ENCODE results near the gene TMEM208.

DNA sequence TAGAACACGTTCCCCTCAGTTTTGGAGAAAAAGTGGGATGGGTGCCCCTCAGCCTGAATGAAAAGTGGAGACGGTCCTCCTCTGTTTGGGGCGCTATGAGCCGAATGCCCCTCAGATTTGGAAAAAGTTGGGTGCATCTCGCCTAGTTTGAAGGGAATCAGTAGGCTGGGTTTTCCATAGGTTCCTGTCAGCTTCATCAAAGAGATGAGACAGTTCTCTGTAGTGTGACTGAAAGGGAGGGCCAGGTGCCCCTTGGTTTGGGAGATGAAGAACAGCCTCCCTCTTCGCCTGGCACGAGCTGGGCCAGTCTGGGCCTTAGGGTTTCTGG lies 21.1 kb downstream of the TMEM208 start:
- TF ChIP-seq CHD2 (IDR thresholded peaks at IDR 0.05; ENCODE audit: low read length) (no peak), POLR2A (IDR thresholded peaks at IDR 0.05; ENCODE audit: control extremely low read depth in 1 of 2, low read depth in 2 of 2, low read length in 2 of 2) (no peak), EZH2 (IDR thresholded peaks at IDR 0.05; ENCODE audit: low read depth, low read length, severe bottlenecking) (no peak), EP300 (IDR thresholded peaks at IDR 0.05; ENCODE audit: borderline replicate concordance in 1 of 2, low read depth in 2 of 2, low read length in 2 of 2) (no peak), POLR2AphosphoS5 (IDR thresholded peaks at IDR 0.05; ENCODE audit: low read depth, low read length) (no peak), EGR1 (IDR thresholded peaks at IDR 0.05; ENCODE audit: borderline replicate concordance, low read depth, low read length) (no peak), GTF2F1 (IDR thresholded peaks at IDR 0.05; ENCODE audit: borderline replicate concordance, low read depth, low read length) (no peak), RXRA (IDR thresholded peaks at IDR 0.05; ENCODE audit: insufficient read depth, low read depth, low read length) (no peak), GABPA (IDR thresholded peaks at IDR 0.05; ENCODE audit: borderline replicate concordance, insufficient read depth, low read length) (no peak), SP4 (IDR thresholded peaks at IDR 0.05; ENCODE audit: low read length) (no peak)
- TF ChIP-seq, protein P1, sequence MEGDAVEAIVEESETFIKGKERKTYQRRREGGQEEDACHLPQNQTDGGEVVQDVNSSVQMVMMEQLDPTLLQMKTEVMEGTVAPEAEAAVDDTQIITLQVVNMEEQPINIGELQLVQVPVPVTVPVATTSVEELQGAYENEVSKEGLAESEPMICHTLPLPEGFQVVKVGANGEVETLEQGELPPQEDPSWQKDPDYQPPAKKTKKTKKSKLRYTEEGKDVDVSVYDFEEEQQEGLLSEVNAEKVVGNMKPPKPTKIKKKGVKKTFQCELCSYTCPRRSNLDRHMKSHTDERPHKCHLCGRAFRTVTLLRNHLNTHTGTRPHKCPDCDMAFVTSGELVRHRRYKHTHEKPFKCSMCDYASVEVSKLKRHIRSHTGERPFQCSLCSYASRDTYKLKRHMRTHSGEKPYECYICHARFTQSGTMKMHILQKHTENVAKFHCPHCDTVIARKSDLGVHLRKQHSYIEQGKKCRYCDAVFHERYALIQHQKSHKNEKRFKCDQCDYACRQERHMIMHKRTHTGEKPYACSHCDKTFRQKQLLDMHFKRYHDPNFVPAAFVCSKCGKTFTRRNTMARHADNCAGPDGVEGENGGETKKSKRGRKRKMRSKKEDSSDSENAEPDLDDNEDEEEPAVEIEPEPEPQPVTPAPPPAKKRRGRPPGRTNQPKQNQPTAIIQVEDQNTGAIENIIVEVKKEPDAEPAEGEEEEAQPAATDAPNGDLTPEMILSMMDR (IDR thresholded peaks at IDR 0.05; ENCODE audit: control extremely low read depth in 1 of 3, insufficient read depth in 1 of 3, low read depth in 1 of 3, low read length in 3 of 3), result no peak
- TF ChIP-seq, protein P2, sequence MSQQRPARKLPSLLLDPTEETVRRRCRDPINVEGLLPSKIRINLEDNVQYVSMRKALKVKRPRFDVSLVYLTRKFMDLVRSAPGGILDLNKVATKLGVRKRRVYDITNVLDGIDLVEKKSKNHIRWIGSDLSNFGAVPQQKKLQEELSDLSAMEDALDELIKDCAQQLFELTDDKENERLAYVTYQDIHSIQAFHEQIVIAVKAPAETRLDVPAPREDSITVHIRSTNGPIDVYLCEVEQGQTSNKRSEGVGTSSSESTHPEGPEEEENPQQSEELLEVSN (IDR thresholded peaks at IDR 0.05), result no peak; the same call in 1 of the 2 replicates
